HG02588 (cell line): ENCODE measurements around the gene SMIM36.
"Not testable (repeated sequence)": the region's sequence is repeated elsewhere in the genome, so short reads cannot be mapped to it uniquely, and the experiment has no call there.

Experiments
- ATAC-seq: cut with Tn5 transposase; IDR thresholded peaks from one replicate; pipeline ENCODE4 v1.9.1; 2021; ENCODE audit warnings: mild to moderate bottlenecking, moderate library complexity; ENCODE audit not compliant: unreplicated experiment

Gene SMIM36

GRCh38 chr17:55507669-55508068 is 3.6 kb downstream of the SMIM36 start:
- ATAC-seq, result not testable (repeated sequence)

GRCh38 chr17:55501626-55502025 is 9.6 kb downstream of the SMIM36 start:
- not testable (repeated sequence) for ATAC-seq

- no peak for ATAC-seq
Measured at GRCh38 chr17:55500103-55500502, 11.1 kb downstream of the SMIM36 start.

- no peak for ATAC-seq
Measured at GRCh38 chr17:55496094-55496881, 15.0 kb downstream of the SMIM36 start.

- no peak for ATAC-seq
Measured at GRCh38 chr17:55495239-55495638, 16.0 kb downstream of the SMIM36 start.

GRCh38 chr17:55492781-55493341 is 18.4 kb downstream of the SMIM36 start:
- ATAC-seq, result no peak

- ATAC-seq, result no peak
Measured at GRCh38 chr17:55490376-55490775, 20.9 kb downstream of the SMIM36 start.

- no peak for ATAC-seq
Measured at GRCh38 chr17:55487695-55488432, 23.4 kb downstream of the SMIM36 start.

GRCh38 chr17:55484575-55484974 is 26.7 kb downstream of the SMIM36 start:
- ATAC-seq, result no peak

GRCh38 chr17:55482591-55483389 is 28.5 kb downstream of the SMIM36 start:
- ATAC-seq, result no peak

- ATAC-seq, result no peak
Measured at GRCh38 chr17:55480631-55481315, 30.5 kb downstream of the SMIM36 start.

GRCh38 chr17:55479903-55480302 is 31.3 kb downstream of the SMIM36 start:
- no peak for ATAC-seq

- ATAC-seq, result no peak
Measured at GRCh38 chr17:55478971-55479370, 32.3 kb downstream of the SMIM36 start.

GRCh38 chr17:55466671-55467070 is 44.6 kb downstream of the SMIM36 start:
- no peak for ATAC-seq

GRCh38 chr17:55465771-55466170 is 45.5 kb downstream of the SMIM36 start:
- not testable (repeated sequence) for ATAC-seq

- ATAC-seq, result peak; percentile 60
Measured at GRCh38 chr17:55463600-55463999, 47.7 kb downstream of the SMIM36 start.

- no peak for ATAC-seq
Measured at GRCh38 chr17:55462711-55463110, 48.5 kb downstream of the SMIM36 start.

- no peak for ATAC-seq
Measured at GRCh38 chr17:55462234-55462633, 49.0 kb downstream of the SMIM36 start.

GRCh38 chr17:55458978-55459377 is 52.3 kb downstream of the SMIM36 start:
- ATAC-seq, result no peak

GRCh38 chr17:55458287-55458900 is 52.9 kb downstream of the SMIM36 start:
- no peak for ATAC-seq
